SU-DHL-6 (cell line): ENCODE results near the gene SP140L.

Source experiments
- H2AFZ ChIP-seq: fragments of 200-600 bp; sonication (generic); 2 replicates; pipeline ENCODE4 v1.6.1; 2014; ENCODE audit warnings: low read depth, mild to moderate bottlenecking, moderate library complexity, mixed read lengths, antibody characterized with exemption, low read length; ENCODE audit not compliant: severe bottlenecking
- H3F3A ChIP-seq: fragments of 200-600 bp; shearing (Covaris generic); 2 replicates; pipeline ENCODE4 v1.6.0; 2016; ENCODE audit warnings: antibody characterized with exemption, mild to moderate bottlenecking; ENCODE audit not compliant: insufficient read depth
- H3K27ac ChIP-seq: fragments of 200-600 bp; sonication (generic); 2 replicates; pipeline ENCODE4 v1.5.1; 2016; ENCODE audit warnings: low read depth, mild to moderate bottlenecking, low read length, moderate library complexity, mixed read lengths
- H3K27me3 ChIP-seq: fragments of 200-600 bp; sonication (generic), shearing (Covaris generic); 2 replicates; pipeline ENCODE4 v1.6.0; 2014; ENCODE audit warnings: mild to moderate bottlenecking, low read length
- H3K36me3 ChIP-seq: fragments of 200-600 bp; sonication (generic); 2 replicates; pipeline ENCODE4 v1.6.1; 2014; ENCODE audit warnings: mild to moderate bottlenecking, low read length, mixed read lengths
- H3K4me2 ChIP-seq: fragments of 300-600, 200-600 bp; shearing (Covaris generic), sonication (generic); 2 replicates; pipeline ENCODE4 v1.6.0; 2014; ENCODE audit warnings: low read length, low read depth, mild to moderate bottlenecking; ENCODE audit not compliant: poor library complexity, severe bottlenecking
- H3K4me3 ChIP-seq: fragments of 200-600 bp; sonication (generic); 2 replicates; pipeline ENCODE4 v1.5.1; 2014; ENCODE audit warnings: antibody characterized with exemption, low read length, mild to moderate bottlenecking, mixed read lengths; ENCODE audit not compliant: insufficient read depth, poor library complexity, severe bottlenecking
- H3K79me2 ChIP-seq: fragments of 200-600 bp; sonication (generic); 2 replicates; pipeline ENCODE4 v1.6.1; 2014; ENCODE audit warnings: mild to moderate bottlenecking, low read length, moderate library complexity; ENCODE audit not compliant: insufficient read depth
- H3K9ac ChIP-seq: fragments of 200-600 bp; sonication (generic); 2 replicates; pipeline ENCODE4 v1.7.0; 2014; ENCODE audit warnings: mild to moderate bottlenecking, low read length
- H3K9me2 ChIP-seq: fragments of 200-600 bp; sonication (generic); replicated peaks from 2 replicates; pipeline ENCODE4 v1.6.1; 2014; ENCODE audit warnings: low read length; ENCODE audit not compliant: insufficient read depth
- H3K9me3 ChIP-seq: fragments of 200-600 bp; sonication (generic); 2 replicates; pipeline ENCODE4 v1.6.1; 2014; ENCODE audit warnings: low read length, mixed read lengths; ENCODE audit not compliant: insufficient read depth
- H4K20me1 ChIP-seq: fragments of 200-600 bp; sonication (generic); 2 replicates; pipeline ENCODE4 v1.6.1; 2014; ENCODE audit warnings: low read depth, mild to moderate bottlenecking, antibody characterized with exemption, low read length, moderate library complexity, mixed read lengths
- CTCF ChIP-seq: fragments of 200-600 bp; sonication (generic); IDR thresholded peaks from one replicate; pipeline ENCODE4 v1.5.1; 2017; ENCODE audit warnings: antibody characterized with exemption, mild to moderate bottlenecking, low read length, moderate library complexity; ENCODE audit not compliant: insufficient read depth, poor library complexity, severe bottlenecking
- EZH2phosphoT487 ChIP-seq: fragments of 200-600 bp; sonication (generic), shearing (Covaris generic); conservative IDR thresholded peaks from 2 replicates; pipeline ENCODE4 v1.6.1; 2018; ENCODE audit warnings: mild to moderate bottlenecking, antibody characterized with exemption, low read length, moderate library complexity, mixed read lengths

The SP140L gene

GRCh38 chr2:230416061-230416721 lies 89.2 kb downstream of the SP140L start, which contains the start of gene SP100:
SP100 (plus strand) TSS chr2:230416201; CDS start chr2:230416297, 96 bp downstream.
- H3K79me2 ChIP-seq = peaks cover 47% of the 10 kb centered on the region
- H2AFZ ChIP-seq = peak within 1 kb of the TSS; percentile 8
- H3K9me2 ChIP-seq = no peaks in the 10 kb centered on the region
- no peaks in the 10 kb centered on the region for H3K27me3 ChIP-seq
- peak within 1 kb of the TSS; percentile 77 for H3K4me3 ChIP-seq
- H4K20me1 ChIP-seq = no peaks in the 10 kb centered on the region
- no peaks in the 10 kb centered on the region for H3K9me3 ChIP-seq
- TF ChIP-seq CTCF (no peak), EZH2phosphoT487 (no peak)
- peaks cover 8% of the 10 kb centered on the region for H3K36me3 ChIP-seq
- peaks cover 32% of the 10 kb centered on the region for H3F3A ChIP-seq
- H3K27ac ChIP-seq = peak within 1 kb of the TSS; percentile 92
- peak within 1 kb of the TSS; percentile 52 for H3K9ac ChIP-seq
- H3K4me2 ChIP-seq = peak within 1 kb of the TSS; percentile 99

GRCh38 chr2:230417436-230417835 lies 90.4 kb downstream of the SP140L start:
- peaks cover 8% of the 10 kb centered on the region for H3K36me3 ChIP-seq
- peak overlapping the region; percentile 77 for H3K4me3 ChIP-seq
- peaks cover 60% of the 10 kb centered on the region for H3K79me2 ChIP-seq
- peaks cover 32% of the 10 kb centered on the region for H3F3A ChIP-seq
- no peaks in the 10 kb centered on the region for H3K9me3 ChIP-seq
- H3K27me3 ChIP-seq = no peaks in the 10 kb centered on the region
- no peaks in the 10 kb centered on the region for H4K20me1 ChIP-seq
- no peaks in the 10 kb centered on the region for H3K9me2 ChIP-seq
- H3K4me2 ChIP-seq = peak overlapping the region; percentile 99
- TF ChIP-seq EZH2phosphoT487 (no peak), CTCF (no peak)
- H2AFZ ChIP-seq = no peak overlapping the region
- peak overlapping the region; percentile 92 for H3K27ac ChIP-seq
- H3K9ac ChIP-seq = peak overlapping the region; percentile 52

GRCh38 chr2:230418341-230419016 lies 91.5 kb downstream of the SP140L start:
- Histone ChIP-seq H3K4me2 (peak overlapping the region; percentile 99), H3K36me3 (peaks cover 10% of the 10 kb centered on the region), H2AFZ (no peak overlapping the region), H3K27me3 (no peaks in the 10 kb centered on the region), H4K20me1 (peaks cover 1% of the 10 kb centered on the region; the same call in 1 of the 2 replicates), H3K9me2 (no peaks in the 10 kb centered on the region), H3K9me3 (no peaks in the 10 kb centered on the region), H3K27ac (peak overlapping the region; percentile 92), H3K4me3 (peak overlapping the region; percentile 77), H3K79me2 (peaks cover 70% of the 10 kb centered on the region), H3F3A (peaks cover 32% of the 10 kb centered on the region), H3K9ac (peak overlapping the region; percentile 52)
- no peak for TF ChIP-seq CTCF
- TF ChIP-seq EZH2phosphoT487 = no peak
